ENCODE measurements around the gene DPF3. TPM values are rescaled to one million over a fixed set of nuclear protein-coding genes. Genes with fewer than 3 reads are reported as not detected.
A peak's percentile ranks its signal among the peaks of the same experiment; 100 is the strongest.

The DPF3 gene
- polyA plus RNA-seq, 1 donor = 3.5 TPM

DNA sequence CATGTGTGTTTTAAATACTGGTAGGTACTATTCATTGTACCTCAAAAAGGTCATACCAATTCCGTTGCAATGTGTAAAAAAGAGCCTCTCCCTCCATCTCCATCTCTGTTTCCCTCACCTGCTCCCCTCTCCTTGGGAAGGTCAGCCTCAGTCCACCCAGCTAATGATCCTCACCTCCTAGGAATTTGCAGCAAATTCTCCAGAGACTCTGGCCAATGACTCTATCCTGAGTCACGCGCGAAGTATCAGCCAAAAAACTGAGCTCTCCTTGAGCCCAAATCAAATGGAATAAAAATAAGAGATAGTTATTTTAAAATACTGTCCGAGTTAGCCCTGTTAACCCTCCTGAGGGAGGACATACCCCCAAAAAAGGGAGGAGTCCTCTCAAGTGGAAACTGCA lies 148.4 kb downstream of the DPF3 start:
- Histone ChIP-seq H3K4me3 (ENCODE audit: low read length) (no peak overlapping the region), H3K36me3 (ENCODE audit: control insufficient read depth, insufficient read depth, low read length) (no peaks in the 10 kb centered on the region), H3K9me3 (ENCODE audit: control insufficient read depth, low read depth, low read length) (no peaks in the 10 kb centered on the region), H3K27me3 (ENCODE audit: control insufficient read depth, insufficient read depth, low read length) (no peaks in the 10 kb centered on the region), H3K4me1 (ENCODE audit: control insufficient read depth, insufficient read depth, low read length) (peaks cover 4% of the 10 kb centered on the region), H3K27ac (ENCODE audit: low read length) (no peak overlapping the region)
- DNase-seq = no peak
- 40% methylated on average over 1 of the region's 5 CpGs for WGBS (ENCODE audit: insufficient coverage, low lambda C conversion rate)

- Histone ChIP-seq H3K4me1 (ENCODE audit: control insufficient read depth, insufficient read depth, low read length) (peaks cover 4% of the 10 kb centered on the region), H3K27me3 (ENCODE audit: control insufficient read depth, insufficient read depth, low read length) (no peaks in the 10 kb centered on the region), H3K9me3 (ENCODE audit: control insufficient read depth, low read depth, low read length) (no peaks in the 10 kb centered on the region), H3K4me3 (ENCODE audit: low read length) (no peak overlapping the region), H3K27ac (ENCODE audit: low read length) (no peak overlapping the region), H3K36me3 (ENCODE audit: control insufficient read depth, insufficient read depth, low read length) (no peaks in the 10 kb centered on the region)
- DNase-seq = no peak
- WGBS (ENCODE audit: insufficient coverage, low lambda C conversion rate) = no CpG with 5 or more reads among the region's 8 CpGs
Observed at GRCh38 chr14:72744416-72745120, 149.3 kb downstream of the DPF3 start.

- Histone ChIP-seq H3K4me3 (ENCODE audit: low read length) (no peak overlapping the region), H3K36me3 (ENCODE audit: control insufficient read depth, insufficient read depth, low read length) (no peaks in the 10 kb centered on the region), H3K4me1 (ENCODE audit: control insufficient read depth, insufficient read depth, low read length) (peaks cover 4% of the 10 kb centered on the region), H3K27ac (ENCODE audit: low read length) (no peak overlapping the region), H3K27me3 (ENCODE audit: control insufficient read depth, insufficient read depth, low read length) (no peaks in the 10 kb centered on the region), H3K9me3 (ENCODE audit: control insufficient read depth, low read depth, low read length) (no peaks in the 10 kb centered on the region)
- no CpG with 5 or more reads among the region's 2 CpGs for WGBS (ENCODE audit: insufficient coverage, low lambda C conversion rate)
- DNase-seq = no peak
Observed at GRCh38 chr14:72743626-72744025, 150.3 kb downstream of the DPF3 start.

DNA sequence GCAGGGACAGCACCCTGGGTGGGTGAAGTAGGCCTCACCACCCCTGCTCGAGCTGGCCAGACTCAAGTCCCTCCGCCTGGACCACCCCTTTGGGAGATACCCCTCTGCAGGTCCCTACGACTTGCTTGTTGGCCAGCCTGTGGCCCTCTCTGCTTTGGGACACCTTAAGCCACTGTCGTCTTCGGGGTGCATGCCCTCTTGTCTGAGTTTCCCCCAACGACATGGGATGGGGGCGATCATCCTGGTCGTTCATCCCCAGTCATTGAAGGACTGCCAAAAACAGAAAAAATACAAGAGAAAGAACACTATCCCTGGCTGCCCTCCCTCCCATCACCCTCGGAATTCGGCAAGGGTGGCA lies 151.1 kb downstream of the DPF3 start:
- Histone ChIP-seq H3K4me1 (ENCODE audit: control insufficient read depth, insufficient read depth, low read length) (peaks cover 4% of the 10 kb centered on the region), H3K27ac (ENCODE audit: low read length) (no peak overlapping the region), H3K9me3 (ENCODE audit: control insufficient read depth, low read depth, low read length) (no peaks in the 10 kb centered on the region), H3K27me3 (ENCODE audit: control insufficient read depth, insufficient read depth, low read length) (no peaks in the 10 kb centered on the region), H3K4me3 (ENCODE audit: low read length) (no peak overlapping the region), H3K36me3 (ENCODE audit: control insufficient read depth, insufficient read depth, low read length) (no peaks in the 10 kb centered on the region)
- no peak for DNase-seq
- no CpG with 5 or more reads among the region's 10 CpGs for WGBS (ENCODE audit: insufficient coverage, low lambda C conversion rate)

DNA sequence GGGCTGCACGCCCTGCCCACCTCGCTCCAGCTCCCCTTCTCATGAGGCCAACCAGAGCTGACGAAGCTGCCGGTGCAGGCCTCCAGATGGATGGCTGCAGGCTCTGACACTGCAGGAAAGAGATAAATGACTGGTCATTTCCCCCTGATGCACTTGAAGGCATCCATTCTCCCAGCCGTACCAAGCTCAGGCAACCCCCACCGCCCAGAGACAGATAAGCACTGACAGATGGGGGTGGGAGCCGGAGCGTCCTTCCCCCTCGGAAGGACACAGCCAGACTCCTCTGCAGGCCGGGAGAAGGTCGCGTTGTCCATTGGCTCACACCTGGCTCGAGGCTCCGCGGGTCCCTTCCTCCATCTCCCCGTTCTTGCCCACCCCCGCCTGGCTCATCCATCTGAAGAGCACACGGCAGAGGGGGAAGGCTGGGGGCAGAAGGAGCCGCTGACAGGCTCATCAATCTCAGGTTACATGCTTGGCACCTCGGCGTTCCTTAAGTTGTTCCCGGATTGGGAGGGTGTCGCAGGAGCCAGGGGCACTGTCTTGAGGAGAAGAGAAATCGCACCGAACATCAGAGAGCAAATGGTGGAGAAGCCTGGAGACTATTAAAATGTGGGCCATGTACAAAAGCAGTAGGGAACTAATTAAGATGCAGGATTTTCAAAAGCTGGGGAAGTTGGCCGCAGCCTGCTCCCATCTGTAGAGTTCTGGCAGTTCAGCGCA lies 151.6 kb downstream of the DPF3 start:
- no peaks in the 10 kb centered on the region for H3K9me3 ChIP-seq (ENCODE audit: control insufficient read depth, low read depth, low read length)
- H3K27ac ChIP-seq (ENCODE audit: low read length) = no peak overlapping the region
- no peaks in the 10 kb centered on the region for H3K36me3 ChIP-seq (ENCODE audit: control insufficient read depth, insufficient read depth, low read length)
- peaks cover 4% of the 10 kb centered on the region for H3K4me1 ChIP-seq (ENCODE audit: control insufficient read depth, insufficient read depth, low read length)
- no CpG with 5 or more reads among the region's 27 CpGs for WGBS (ENCODE audit: insufficient coverage, low lambda C conversion rate)
- no peaks in the 10 kb centered on the region for H3K27me3 ChIP-seq (ENCODE audit: control insufficient read depth, insufficient read depth, low read length)
- DNase-seq = peak in 1 of 2 donors; percentile 17
- no peak overlapping the region for H3K4me3 ChIP-seq (ENCODE audit: low read length)

DNA sequence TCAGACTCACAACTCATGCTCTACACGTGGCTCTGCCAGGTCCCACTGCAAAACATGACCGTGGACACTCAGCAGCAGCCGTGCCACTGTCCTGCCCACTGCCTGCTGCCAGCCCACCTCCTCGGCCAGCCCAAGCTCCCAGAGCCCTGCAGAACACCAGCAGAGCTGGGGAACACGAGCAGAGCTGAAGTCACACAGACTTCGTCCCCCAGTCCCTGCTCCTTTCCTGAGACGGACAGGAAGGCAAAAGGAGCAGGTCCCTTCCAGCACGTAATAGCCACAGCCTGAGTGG lies 152.1 kb downstream of the DPF3 start:
- H3K9me3 ChIP-seq (ENCODE audit: control insufficient read depth, low read depth, low read length) = no peaks in the 10 kb centered on the region
- no peaks in the 10 kb centered on the region for H3K27me3 ChIP-seq (ENCODE audit: control insufficient read depth, insufficient read depth, low read length)
- peaks cover 3% of the 10 kb centered on the region for H3K4me1 ChIP-seq (ENCODE audit: control insufficient read depth, insufficient read depth, low read length)
- no peak overlapping the region for H3K4me3 ChIP-seq (ENCODE audit: low read length)
- no peak overlapping the region for H3K27ac ChIP-seq (ENCODE audit: low read length)
- H3K36me3 ChIP-seq (ENCODE audit: control insufficient read depth, insufficient read depth, low read length) = no peaks in the 10 kb centered on the region
- DNase-seq = no peak
- no CpG with 5 or more reads among the region's 8 CpGs for WGBS (ENCODE audit: insufficient coverage, low lambda C conversion rate)

DNA sequence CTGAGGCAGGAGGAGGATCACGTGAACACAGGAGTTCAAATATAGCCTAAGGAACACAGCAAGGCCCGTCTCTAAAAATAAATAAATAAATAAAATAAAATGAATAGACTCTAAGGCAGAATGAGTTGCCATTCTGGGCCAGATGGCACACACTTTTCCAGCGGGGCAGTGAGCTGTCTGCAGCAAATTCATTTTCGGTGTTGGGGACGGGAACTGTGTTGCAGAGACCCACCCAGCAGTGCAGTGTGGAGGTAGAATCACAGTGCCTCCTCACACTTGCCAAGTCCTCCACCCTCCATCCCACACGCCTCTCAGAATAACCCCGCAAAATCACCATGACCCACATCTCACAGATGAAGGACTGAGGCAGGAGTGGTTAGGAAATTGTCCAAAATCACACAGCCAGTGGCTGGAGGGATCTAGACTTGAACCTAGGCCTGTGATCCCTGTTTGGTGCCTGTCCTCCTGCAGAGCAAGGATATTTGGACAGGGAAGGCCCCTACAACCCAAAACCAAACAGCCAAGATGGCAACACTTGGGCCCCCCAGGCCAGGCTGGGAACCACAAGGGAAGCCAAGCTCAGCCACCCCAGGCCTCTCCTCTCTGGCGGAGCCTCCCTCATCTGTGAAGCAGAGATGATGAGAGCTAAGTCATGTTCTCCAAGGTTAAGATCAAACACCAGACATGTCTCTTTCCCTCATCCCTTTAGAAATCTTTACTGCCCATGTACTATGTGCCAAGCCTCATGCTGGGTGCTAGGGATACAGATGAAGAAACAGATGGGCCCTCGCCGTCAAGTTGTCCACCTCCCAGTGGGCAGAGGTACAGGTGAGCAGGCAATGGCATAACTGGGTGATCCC lies 152.7 kb downstream of the DPF3 start:
- Histone ChIP-seq H3K36me3 (ENCODE audit: control insufficient read depth, insufficient read depth, low read length) (no peaks in the 10 kb centered on the region), H3K4me1 (ENCODE audit: control insufficient read depth, insufficient read depth, low read length) (no peaks in the 10 kb centered on the region), H3K27ac (ENCODE audit: low read length) (no peak overlapping the region), H3K4me3 (ENCODE audit: low read length) (no peak overlapping the region), H3K9me3 (ENCODE audit: control insufficient read depth, low read depth, low read length) (no peaks in the 10 kb centered on the region), H3K27me3 (ENCODE audit: control insufficient read depth, insufficient read depth, low read length) (no peaks in the 10 kb centered on the region)
- WGBS (ENCODE audit: insufficient coverage, low lambda C conversion rate) = no CpG with 5 or more reads among the region's 10 CpGs
- DNase-seq = no peak

- H3K4me3 ChIP-seq (ENCODE audit: low read length) = no peak overlapping the region
- H3K4me1 ChIP-seq (ENCODE audit: control insufficient read depth, insufficient read depth, low read length) = no peaks in the 10 kb centered on the region
- no peak overlapping the region for H3K27ac ChIP-seq (ENCODE audit: low read length)
- DNase-seq = no peak
- no peaks in the 10 kb centered on the region for H3K27me3 ChIP-seq (ENCODE audit: control insufficient read depth, insufficient read depth, low read length)
- no CpG with 5 or more reads among the region's 4 CpGs for WGBS (ENCODE audit: insufficient coverage, low lambda C conversion rate)
- H3K9me3 ChIP-seq (ENCODE audit: control insufficient read depth, low read depth, low read length) = no peaks in the 10 kb centered on the region
- H3K36me3 ChIP-seq (ENCODE audit: control insufficient read depth, insufficient read depth, low read length) = no peaks in the 10 kb centered on the region
Observed at GRCh38 chr14:72740504-72740961, 153.4 kb downstream of the DPF3 start.

- Histone ChIP-seq H3K27ac (ENCODE audit: low read length) (no peak overlapping the region), H3K9me3 (ENCODE audit: control insufficient read depth, low read depth, low read length) (no peaks in the 10 kb centered on the region), H3K36me3 (ENCODE audit: control insufficient read depth, insufficient read depth, low read length) (no peaks in the 10 kb centered on the region), H3K4me3 (ENCODE audit: low read length) (no peak overlapping the region), H3K4me1 (ENCODE audit: control insufficient read depth, insufficient read depth, low read length) (no peaks in the 10 kb centered on the region), H3K27me3 (ENCODE audit: control insufficient read depth, insufficient read depth, low read length) (no peaks in the 10 kb centered on the region)
- no peak for DNase-seq
- no CpG with 5 or more reads among the region's 14 CpGs for WGBS (ENCODE audit: insufficient coverage, low lambda C conversion rate)
Observed at GRCh38 chr14:72739446-72740405, 154.2 kb downstream of the DPF3 start.
